AML-193 (cell line): Measurements from ENCODE around the gene GABRR3.
A peak's percentile ranks its signal among the peaks of the same experiment; 100 is the strongest.

Experiments used
- DNase-seq, 2 experiments: peaks; one replicate each; lab custom pipeline; 2025; lab: John Stamatoyannopoulos, UW

GABRR3 gene

DNA sequence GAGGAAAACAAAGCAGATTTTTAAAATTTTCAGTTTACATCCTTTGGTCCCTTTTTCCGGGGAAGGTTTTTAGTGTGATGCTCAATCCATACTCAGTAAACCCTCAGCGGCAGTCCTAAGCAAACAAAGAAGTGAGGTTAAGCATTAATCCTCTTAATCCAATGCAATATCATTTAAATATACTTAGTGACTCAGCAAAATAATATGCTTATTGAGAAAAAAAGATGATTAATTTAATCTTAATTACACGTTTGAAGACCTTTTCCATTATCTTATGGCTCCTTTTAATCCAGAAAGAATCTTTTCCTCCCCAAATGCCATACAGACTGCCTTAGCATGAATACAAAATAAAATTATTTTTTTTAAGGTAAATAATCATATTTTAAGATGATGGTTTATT, at the start of gene GABRR3:
Gene GABRR3 (minus strand): TSS at position 108 of the 400 bp plus-strand sequence. CDS start 328 bp downstream, outside the sequence.
- DNase-seq = no peak

DNA sequence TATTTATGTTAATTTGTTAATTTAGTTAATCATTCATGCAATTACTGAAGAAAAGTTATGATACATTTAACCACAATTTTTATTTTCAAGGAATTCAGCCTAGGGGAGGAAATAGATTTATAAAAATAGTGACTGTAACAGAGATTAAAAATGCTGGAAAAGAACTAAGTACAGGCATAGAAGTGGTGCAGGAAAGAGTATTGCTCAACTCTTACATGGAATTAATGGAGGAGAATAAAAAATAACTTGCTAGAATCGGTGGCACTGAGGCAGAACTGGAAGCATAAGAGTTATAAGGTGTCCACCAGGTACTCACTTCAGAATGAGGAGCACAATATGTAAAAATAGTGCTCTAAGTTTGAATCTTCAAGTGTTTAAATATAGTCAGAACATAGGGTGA, 38.4 kb upstream of the GABRR3 start:
- DNase-seq = no peak

DNA sequence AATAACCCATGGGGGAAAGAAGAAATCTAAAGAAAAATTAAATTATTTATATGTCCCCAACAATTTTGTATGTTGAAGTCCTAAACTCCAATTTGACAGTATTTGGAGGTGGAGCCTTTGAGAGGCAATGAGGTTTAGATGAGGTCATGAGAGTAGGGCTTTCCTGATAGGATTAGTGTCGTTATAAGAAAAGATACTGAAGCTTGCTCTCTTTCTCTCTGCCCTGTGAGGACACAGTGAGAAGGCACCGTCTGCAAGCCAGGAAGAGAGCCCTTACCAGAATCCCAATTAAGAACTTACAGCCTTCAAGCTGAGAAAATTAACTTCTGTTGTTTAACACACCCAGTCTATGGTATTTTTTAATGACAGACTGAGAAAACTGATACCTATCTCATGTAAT, 35.7 kb upstream of the GABRR3 start:
- no peak for DNase-seq

DNA sequence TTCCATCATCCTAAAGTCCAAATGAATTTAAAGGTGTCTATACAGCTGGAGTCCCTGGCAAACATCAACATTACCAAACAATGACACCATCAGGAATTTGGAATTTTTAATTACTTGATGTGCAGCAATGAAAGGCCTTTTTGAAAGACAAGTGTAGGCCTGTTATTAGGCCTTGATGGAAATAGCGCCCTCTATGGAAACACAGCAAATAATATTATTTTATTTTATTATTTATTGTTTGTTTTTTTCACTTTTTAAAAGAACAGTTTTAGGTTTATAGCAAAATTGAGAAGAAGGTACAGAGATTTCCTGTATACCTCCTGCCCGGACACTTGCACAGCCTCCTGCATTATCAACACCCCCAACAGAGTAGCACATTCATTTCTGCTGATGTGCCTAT, 33.7 kb upstream of the GABRR3 start:
- no peak for DNase-seq

DNA sequence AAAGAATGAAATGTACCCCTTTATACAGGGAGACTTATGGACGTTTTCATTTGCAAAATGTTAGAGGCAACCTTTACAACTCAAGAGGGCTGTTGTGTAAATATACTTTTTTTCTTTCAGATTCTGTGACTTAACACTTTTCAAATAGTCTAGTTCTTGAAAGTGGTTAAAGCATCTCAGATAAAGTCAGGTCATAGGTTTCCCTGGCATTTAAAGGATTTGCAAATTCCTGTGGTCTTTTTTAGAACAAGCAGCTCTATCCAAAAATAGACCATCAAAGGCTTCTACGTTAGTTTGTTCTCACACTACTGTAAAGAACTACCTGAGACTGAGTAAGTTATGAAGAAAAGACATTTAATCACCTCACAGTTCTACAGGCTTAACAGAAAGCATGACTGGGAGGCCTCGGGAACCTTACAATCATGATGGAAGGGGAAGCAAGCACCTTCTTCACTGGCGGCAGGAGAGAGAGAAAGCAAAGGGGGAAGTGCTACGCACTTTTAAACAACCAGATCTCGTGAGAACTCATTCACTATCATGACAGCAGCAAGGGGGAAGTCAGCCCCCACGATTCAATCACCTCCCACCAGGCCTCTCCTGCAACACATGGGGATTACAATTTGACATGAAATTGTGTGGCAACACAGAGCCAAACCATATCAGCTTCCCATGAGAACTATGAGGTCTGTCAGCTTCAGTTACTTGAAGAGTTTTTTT, 23.3 kb upstream of the GABRR3 start:
- no peak for DNase-seq

DNA sequence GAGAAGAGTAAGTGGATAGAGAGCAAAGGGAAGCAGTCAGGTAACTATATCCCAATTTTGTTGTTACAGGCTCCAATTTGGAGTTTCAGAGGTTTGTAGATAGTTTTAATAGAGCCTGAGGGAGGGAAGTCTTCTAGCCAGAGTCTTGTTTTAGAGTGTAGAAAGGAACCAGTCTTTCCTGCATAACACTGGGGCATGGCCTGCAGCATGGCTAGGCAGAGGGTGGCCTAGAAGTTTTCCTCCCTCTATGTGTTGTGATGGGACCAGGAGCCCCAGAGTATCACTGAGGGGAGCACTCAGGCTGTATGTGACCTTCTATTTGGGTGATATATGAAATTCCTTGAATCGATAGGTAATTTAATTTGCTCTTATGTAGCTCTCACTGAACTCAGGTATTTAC, 22.5 kb upstream of the GABRR3 start:
- no peak for DNase-seq

DNA sequence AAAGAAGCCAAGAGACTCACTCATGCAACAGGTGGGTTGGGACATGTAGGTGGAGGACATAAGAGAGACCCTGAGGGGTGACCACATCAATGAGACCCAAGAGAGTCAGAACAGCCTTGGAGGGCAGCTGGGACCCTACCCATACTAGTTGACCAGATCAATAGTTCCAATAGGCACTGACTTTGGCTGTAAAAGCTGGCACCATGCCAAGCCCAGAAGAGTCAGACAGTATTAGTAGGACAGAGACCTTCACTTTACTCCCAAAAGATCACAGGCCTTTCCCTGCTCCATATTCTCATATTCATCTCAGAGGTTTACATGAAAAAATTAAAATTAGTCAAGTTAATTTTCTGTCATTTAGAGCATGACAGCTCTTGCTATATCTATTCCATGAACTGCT, 20.9 kb upstream of the GABRR3 start:
- no peak for DNase-seq

DNA sequence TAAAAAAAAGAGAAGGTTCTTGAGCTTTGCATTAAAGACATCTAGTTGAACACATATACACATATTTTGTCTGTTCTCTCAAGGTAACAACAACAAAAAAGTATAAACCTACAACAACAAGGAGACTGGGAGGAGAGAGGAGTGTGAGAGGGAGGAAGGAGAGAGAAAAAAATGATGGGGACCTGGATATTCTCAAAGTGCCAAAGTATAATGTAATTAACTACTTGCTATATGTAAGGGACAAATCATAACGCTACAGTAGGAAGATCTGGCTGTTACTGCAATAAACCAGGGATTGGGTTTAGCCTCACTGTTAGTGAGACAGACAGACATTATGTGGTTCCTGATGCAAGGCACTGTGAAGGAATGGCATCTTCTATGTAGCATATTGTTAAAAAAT, 14.2 kb upstream of the GABRR3 start:
- DNase-seq = no peak

DNA sequence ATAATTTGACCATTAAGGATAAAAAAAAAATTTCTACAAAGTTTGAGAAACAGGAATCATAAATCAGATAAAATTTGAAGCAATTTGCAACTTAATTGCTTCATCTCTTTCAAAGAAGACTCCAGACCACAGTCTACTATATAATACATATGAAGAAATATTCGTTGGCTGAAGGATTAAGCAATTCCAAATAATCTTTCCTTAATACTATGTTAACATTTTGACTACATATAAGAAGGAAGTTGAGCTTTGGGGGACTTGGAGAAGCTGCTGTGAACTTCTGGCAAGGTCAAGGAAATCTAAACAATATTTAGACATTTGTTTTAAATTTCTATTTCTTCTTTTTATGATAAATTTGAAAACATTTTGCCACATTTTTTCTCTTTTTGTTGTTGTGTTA, 13.5 kb upstream of the GABRR3 start:
- DNase-seq = peak; percentile 88 to 92

DNA sequence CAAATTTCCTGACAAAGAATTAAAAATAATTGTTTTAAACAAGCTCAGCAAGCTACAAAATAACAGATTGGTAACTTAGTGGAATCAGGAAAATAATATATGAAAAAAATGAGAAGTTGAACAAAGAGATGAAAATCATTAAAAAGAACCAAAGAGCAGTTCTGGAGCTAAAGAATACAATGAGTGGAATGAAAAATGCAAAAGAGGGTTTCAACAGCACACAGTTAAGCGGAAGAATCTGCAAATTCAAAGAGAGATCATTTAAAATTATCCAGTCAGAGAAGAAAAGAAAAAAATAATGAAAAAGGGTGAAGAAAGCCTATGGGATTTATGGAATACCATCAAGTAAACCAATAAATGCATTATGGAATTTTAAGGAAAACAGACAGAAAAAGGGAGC, 6.2 kb upstream of the GABRR3 start:
- DNase-seq = no peak

DNA sequence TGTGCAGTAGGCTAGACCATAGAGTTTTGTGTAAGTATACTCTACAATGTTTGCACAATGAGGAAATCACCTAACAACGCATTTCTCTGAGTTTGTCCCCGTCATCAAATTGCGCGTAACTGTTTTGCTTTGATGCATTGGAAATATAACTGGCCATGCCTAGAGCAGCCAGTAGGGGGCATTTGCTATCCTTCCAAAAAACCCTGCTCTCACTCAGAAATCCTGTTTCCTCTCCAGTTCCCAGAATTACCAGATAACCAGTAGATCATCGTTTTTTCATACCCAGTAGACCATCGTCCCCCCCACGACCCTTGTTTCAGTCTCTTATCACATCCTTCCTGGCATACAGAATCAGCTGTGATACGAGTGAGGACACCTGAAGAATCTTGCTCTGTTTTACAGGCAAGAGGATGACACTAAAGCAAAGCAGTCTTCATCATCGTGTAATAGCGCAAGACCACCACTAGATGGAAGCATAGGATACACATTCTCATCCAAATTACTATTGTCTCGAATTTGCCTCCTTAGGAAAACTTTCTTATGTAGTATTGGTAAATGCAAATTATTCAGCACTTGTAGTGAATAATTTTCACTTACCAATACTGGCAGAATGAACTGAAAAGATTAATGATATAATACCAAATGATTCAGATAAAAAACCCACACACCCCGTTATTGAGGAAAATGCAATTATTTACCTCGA, 4.4 kb upstream of the GABRR3 start:
- DNase-seq = peak; percentile 86 to 88

DNA sequence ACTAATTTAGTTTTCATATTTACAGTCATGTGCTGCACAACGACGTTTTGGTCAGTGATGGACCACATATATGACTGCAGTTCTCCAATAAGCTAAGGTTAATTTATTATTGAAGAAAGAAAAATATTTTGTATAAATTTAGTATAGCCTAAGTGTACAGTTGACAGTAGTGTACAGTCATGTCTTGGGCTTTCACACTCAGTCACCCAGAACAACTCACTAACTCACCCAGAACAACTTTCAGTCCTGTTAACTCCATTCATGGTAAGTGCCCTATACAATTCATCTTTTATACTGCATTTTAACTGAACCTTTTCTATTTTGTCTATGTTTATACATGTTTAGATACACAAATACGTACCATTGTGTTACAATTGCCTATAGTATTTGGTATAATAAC, 3.8 kb upstream of the GABRR3 start:
- no peak for DNase-seq

DNA sequence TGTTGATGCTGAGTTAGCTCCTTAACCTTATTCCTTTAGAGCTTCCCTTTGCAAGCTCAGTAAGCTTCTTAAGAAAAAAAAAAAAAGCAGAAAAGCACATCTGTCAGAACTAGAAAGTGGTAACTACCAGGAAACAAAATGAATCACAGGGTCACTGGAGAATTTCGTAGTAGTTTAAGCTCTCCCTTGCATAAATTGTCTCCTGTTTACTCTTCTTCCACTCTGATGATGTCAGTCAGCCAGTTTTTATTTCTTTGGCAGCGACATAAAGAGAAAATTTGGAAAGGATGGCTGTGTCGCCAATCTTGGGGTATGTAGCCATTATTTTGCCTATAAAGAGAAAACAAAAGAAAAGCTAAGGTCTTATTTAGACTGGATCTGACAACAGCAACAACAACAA, 3.2 kb upstream of the GABRR3 start:
- no peak for DNase-seq

DNA sequence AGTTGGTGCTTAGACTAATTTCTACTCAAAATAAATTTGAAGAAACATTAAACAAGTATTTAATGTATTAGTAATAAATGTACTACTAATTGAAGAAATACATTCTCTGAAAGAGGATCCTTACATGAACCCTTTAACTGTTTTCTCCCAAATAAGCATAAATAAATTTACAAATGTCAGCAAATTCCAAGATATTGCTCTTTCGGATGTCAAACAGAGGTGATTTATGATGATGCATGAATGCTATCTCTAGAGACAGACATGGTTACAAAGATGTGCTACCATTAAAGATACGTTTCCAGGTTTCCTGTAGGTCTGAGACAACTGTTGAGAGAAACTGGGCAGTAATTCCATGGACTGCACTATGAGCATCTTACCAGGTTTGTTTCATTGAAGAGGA, 629 bp downstream of the GABRR3 start:
- DNase-seq = no peak

DNA sequence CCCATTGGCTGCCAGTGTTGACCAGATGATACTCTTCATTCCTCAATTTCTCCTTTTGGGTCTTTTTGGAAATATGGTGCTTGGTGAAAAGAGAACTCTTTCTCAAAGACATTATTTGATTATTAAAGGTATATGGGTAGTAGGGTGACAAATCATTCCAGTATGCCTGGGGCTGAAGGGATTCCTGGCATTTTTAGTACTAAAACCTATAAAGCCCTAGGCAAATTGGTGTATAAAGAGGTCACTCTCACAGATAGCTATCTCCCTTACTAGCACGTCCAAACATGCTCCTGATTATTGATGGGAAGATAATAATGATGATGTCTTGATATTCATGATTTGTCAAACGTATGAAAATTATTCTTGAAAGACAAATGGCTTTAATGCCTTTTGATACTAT, 1.1 kb downstream of the GABRR3 start:
- DNase-seq = no peak

DNA sequence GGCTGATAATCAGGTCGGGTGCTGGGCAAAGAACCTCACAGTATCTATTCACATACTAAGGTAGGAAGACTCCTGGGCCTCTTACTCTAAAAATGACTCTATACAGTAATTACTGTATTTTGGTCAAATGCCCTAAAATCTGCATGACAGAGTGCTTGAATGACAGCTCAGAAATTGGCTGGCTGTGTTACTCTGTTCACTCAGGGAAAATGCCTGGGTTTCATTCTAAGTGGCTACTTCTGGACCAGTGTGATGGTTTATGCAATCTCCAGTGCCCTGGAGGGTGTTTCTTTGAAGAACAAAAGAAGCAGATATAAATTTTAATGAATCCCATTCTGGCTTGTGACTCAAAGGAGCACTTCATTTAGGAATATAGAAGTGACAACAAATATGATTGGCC, 2.2 kb downstream of the GABRR3 start:
- no peak for DNase-seq

DNA sequence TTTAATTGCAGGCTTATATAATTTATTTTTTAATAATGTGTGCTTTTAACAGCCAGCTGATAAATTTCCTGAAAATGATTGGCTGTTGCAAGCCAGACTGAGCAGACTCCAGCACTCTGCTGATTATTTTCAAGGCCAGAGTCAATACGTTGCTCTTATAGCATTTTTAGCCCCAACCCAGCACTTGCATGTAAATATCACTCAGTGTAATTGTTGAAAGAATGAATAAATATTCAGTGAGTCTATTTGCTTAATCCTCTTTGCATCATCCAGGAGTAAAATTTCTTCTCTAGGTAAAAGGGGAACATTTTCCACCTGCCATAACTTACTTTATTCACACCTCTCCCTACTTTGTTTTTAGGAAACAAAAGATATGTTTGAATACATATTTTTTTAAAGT, 2.9 kb downstream of the GABRR3 start:
- no peak for DNase-seq

DNA sequence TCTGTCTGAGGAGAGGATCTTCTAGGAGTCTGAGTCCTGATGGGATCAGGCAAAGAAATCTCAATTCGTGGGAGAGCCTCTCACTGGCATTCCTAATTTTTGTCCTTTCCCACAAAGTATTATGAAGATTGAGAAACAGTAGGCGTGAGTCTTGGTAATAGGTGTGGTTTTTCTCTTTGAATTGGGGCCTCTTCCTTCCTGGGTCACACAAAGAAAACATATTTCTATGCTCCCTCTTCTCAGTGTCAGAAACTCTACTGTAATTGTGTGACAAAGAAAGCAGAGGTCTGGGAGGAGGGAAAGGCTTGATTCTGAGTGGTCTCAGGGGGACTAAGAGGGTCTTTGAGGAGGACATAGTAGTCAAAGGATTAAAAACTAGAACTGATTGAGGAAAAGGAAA, 6.0 kb downstream of the GABRR3 start:
- DNase-seq = no peak

DNA sequence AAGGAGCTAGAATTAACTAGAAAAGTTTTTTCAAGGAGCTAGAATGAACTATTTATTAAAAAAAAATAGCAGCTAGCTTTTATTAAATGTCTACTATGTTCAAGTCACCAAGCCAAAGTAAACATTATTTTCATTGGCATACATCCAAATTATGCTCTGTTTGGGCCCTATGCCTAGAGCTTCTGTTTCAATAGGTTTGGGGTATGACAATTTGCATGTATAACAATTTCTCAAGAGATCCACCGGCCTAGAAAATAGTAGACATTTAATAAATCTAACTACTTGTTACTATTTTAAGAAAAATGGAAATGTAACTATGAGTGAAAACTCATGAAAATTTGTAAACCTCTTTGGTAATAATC, 8.0 kb downstream of the GABRR3 start:
- no peak for DNase-seq

DNA sequence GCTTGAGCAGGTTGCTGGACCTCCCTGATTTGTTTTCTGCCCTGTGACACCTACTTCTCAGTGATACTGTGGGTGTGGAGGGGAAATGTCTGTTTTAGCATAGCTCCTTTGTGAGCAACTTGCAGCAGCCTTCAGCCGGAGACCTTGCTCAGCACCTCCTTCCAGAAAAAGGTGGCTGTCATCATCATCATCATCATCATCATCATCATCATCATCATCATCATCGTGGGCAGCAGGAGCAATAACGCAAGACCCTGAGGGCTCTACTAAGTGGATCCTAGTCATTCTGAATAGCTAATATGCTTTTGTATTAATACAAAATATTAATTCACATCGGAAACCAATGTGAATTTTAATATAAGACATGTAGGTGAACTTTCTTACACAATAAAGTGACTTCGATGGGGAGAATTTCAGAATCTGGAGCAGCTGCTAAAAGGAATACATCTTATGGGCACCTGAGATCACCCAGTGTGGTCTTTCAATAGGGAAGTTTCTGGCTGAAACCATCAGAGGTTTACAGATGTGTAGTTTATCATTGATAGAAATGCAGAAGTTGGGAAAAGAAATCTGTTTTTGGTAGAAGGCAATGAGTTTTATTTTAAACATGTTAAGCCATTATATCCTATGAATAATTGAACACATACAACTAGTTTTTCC, 8.6 kb downstream of the GABRR3 start:
- DNase-seq = no peak

DNA sequence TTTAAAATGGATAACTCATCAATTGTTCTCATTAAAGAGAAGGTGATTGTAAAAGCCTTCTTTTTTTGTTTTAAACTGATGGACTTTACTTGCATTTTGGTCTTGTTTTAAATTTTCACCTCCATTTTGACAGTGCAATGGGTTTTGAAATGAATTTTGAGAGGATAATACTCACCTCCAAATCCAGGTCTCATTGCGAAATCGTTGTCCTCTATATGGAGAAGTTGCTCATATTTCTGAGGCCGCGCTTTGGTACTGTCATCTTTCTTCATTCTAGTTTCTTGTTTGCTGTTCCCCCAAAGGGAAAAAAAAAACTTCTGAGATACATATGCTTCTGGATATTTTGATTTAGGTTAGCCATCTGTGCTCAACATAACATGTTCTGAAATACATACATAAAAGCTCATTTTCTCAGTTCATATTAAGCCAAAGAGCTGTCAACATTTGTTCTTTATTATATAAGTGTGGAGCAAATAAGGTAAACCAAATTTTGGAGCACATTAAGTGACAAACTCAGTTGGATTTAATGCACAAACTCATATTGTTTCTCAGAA, 9.6 kb downstream of the GABRR3 start:
- DNase-seq = no peak

DNA sequence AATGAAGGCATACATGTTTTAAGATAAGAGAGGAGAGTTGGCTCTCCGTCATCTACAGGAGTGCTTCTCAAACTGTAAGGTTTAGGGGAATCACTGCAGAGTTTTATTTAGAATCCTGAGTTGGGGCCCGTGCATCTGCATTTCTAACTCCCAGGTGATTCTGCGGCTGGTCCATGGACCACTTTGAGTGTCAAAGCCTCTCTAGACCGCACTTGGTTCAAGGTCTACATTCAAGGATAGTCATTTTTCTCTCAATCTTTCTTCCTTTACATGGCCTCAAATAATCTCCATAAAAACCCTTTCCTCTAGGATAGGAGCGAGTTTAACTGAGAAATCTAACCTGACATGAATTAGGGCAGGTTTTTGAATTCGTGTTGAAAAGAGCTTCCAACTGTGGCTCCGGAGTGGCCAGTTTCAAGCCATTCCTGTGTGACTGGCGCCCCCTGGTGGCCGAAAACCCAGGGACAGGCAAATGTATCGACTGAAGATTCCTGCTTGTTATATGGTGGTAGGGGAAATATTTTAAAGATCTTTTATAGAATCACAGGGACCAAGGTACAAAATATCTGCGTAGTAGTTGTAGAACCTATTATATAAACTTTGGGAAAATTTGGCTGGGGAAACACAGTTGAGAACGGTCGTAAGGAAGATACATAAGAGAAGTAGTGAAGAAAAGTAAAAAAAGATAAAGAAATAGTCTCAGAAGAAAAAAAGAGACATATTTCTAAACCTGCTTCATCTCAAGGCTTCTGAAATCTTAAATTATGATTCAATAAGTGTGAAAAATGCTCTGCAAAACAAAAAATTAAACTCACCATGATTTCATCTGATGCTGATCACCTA, 11.9 kb downstream of the GABRR3 start:
- DNase-seq = peak; percentile 52 to 55
